ENCODE measurements around the gene CLPSL1.

Gene CLPSL1

GRCh38 chr6:35786272-35786671 is 5.5 kb downstream of the CLPSL1 start:
- peaks cover 56% of the 10 kb centered on the region for H3K27me3 ChIP-seq (replicated peaks; ENCODE audit: control insufficient read depth, insufficient read depth, low read length)
- H3K36me3 ChIP-seq (ENCODE audit: control insufficient read depth, insufficient read depth, low read length, severe bottlenecking): no peaks in the 10 kb centered on the region

GRCh38 chr6:35786810-35787209 is 6.0 kb downstream of the CLPSL1 start:
- no peak overlapping the region for H3K9ac ChIP-seq (ENCODE audit: low read length)
- DNase-seq (ENCODE audit: low read depth): no peak
- no peaks in the 10 kb centered on the region for H3K9me3 ChIP-seq (ENCODE audit: control insufficient read depth, low read length)
- H3K36me3 ChIP-seq (ENCODE audit: control insufficient read depth, insufficient read depth, low read length, severe bottlenecking): no peaks in the 10 kb centered on the region
- no peaks in the 10 kb centered on the region for H3K4me1 ChIP-seq (ENCODE audit: control insufficient read depth, insufficient read depth, low read length)
- H3K4me3 ChIP-seq (ENCODE audit: low read length): no peak overlapping the region
- H3K27me3 ChIP-seq (replicated peaks; ENCODE audit: control insufficient read depth, insufficient read depth, low read length): peaks cover 55% of the 10 kb centered on the region

More at GRCh38 chr6:35786272-35786671, 5.5 kb downstream of the CLPSL1 start:
- Histone ChIP-seq H3K4me3 (ENCODE audit: low read length) (no peak overlapping the region), H3K9ac (ENCODE audit: low read length) (no peak overlapping the region), H3K9me3 (ENCODE audit: control insufficient read depth, low read length) (no peaks in the 10 kb centered on the region), H3K4me1 (ENCODE audit: control insufficient read depth, insufficient read depth, low read length) (no peaks in the 10 kb centered on the region)
- DNase-seq (ENCODE audit: low read depth): no peak

GRCh38 chr6:35787266-35788218 is 6.7 kb downstream of the CLPSL1 start:
- no peak for DNase-seq (ENCODE audit: low read depth)
- H3K27me3 ChIP-seq (replicated peaks; ENCODE audit: control insufficient read depth, insufficient read depth, low read length): peaks cover 59% of the 10 kb centered on the region
- no peak overlapping the region for H3K9ac ChIP-seq (ENCODE audit: low read length)
- no peaks in the 10 kb centered on the region for H3K4me1 ChIP-seq (ENCODE audit: control insufficient read depth, insufficient read depth, low read length)
- H3K4me3 ChIP-seq (ENCODE audit: low read length): no peak overlapping the region
- no peaks in the 10 kb centered on the region for H3K9me3 ChIP-seq (ENCODE audit: control insufficient read depth, low read length)
- H3K36me3 ChIP-seq (ENCODE audit: control insufficient read depth, insufficient read depth, low read length, severe bottlenecking): no peaks in the 10 kb centered on the region

GRCh38 chr6:35788423-35788982 is 7.7 kb downstream of the CLPSL1 start:
- H3K9me3 ChIP-seq (ENCODE audit: control insufficient read depth, low read length): no peaks in the 10 kb centered on the region
- no peaks in the 10 kb centered on the region for H3K4me1 ChIP-seq (ENCODE audit: control insufficient read depth, insufficient read depth, low read length)
- no peak for DNase-seq (ENCODE audit: low read depth)
- no peaks in the 10 kb centered on the region for H3K36me3 ChIP-seq (ENCODE audit: control insufficient read depth, insufficient read depth, low read length, severe bottlenecking)
- H3K4me3 ChIP-seq (ENCODE audit: low read length): no peak overlapping the region
- peaks cover 63% of the 10 kb centered on the region for H3K27me3 ChIP-seq (replicated peaks; ENCODE audit: control insufficient read depth, insufficient read depth, low read length)
- no peak overlapping the region for H3K9ac ChIP-seq (ENCODE audit: low read length)

GRCh38 chr6:35790683-35791082 is 9.9 kb downstream of the CLPSL1 start:
- H3K9me3 ChIP-seq (ENCODE audit: control insufficient read depth, low read length): no peaks in the 10 kb centered on the region
- no peak overlapping the region for H3K4me3 ChIP-seq (ENCODE audit: low read length)
- no peaks in the 10 kb centered on the region for H3K36me3 ChIP-seq (ENCODE audit: control insufficient read depth, insufficient read depth, low read length, severe bottlenecking)
- H3K4me1 ChIP-seq (ENCODE audit: control insufficient read depth, insufficient read depth, low read length): no peaks in the 10 kb centered on the region
- H3K27me3 ChIP-seq (replicated peaks; ENCODE audit: control insufficient read depth, insufficient read depth, low read length): peaks cover 57% of the 10 kb centered on the region
- no peak overlapping the region for H3K9ac ChIP-seq (ENCODE audit: low read length)
- no peak for DNase-seq (ENCODE audit: low read depth)

- Histone ChIP-seq H3K4me1 (ENCODE audit: control insufficient read depth, insufficient read depth, low read length) (no peaks in the 10 kb centered on the region), H3K27me3 (replicated peaks; ENCODE audit: control insufficient read depth, insufficient read depth, low read length) (peaks cover 50% of the 10 kb centered on the region), H3K36me3 (ENCODE audit: control insufficient read depth, insufficient read depth, low read length, severe bottlenecking) (no peaks in the 10 kb centered on the region), H3K9ac (ENCODE audit: low read length) (no peak overlapping the region), H3K4me3 (ENCODE audit: low read length) (no peak overlapping the region), H3K9me3 (ENCODE audit: control insufficient read depth, low read length) (no peaks in the 10 kb centered on the region)
- DNase-seq (ENCODE audit: low read depth): no peak
Observed at GRCh38 chr6:35794536-35795452, 14.0 kb downstream of the CLPSL1 start.

GRCh38 chr6:35795453-35796071 is 14.7 kb downstream of the CLPSL1 start:
- Histone ChIP-seq H3K9me3 (ENCODE audit: control insufficient read depth, low read length) (no peaks in the 10 kb centered on the region), H3K4me1 (ENCODE audit: control insufficient read depth, insufficient read depth, low read length) (no peaks in the 10 kb centered on the region), H3K36me3 (ENCODE audit: control insufficient read depth, insufficient read depth, low read length, severe bottlenecking) (no peaks in the 10 kb centered on the region), H3K27me3 (replicated peaks; ENCODE audit: control insufficient read depth, insufficient read depth, low read length) (peaks cover 43% of the 10 kb centered on the region), H3K9ac (ENCODE audit: low read length) (no peak overlapping the region), H3K4me3 (ENCODE audit: low read length) (no peak overlapping the region)
- DNase-seq (ENCODE audit: low read depth): no peak

GRCh38 chr6:35796236-35796635 is 15.4 kb downstream of the CLPSL1 start:
- H3K27me3 ChIP-seq (replicated peaks; ENCODE audit: control insufficient read depth, insufficient read depth, low read length): peaks cover 41% of the 10 kb centered on the region
- no peaks in the 10 kb centered on the region for H3K9me3 ChIP-seq (ENCODE audit: control insufficient read depth, low read length)
- H3K9ac ChIP-seq (ENCODE audit: low read length): no peak overlapping the region
- no peak for DNase-seq (ENCODE audit: low read depth)
- no peaks in the 10 kb centered on the region for H3K36me3 ChIP-seq (ENCODE audit: control insufficient read depth, insufficient read depth, low read length, severe bottlenecking)
- H3K4me3 ChIP-seq (ENCODE audit: low read length): no peak overlapping the region
- no peaks in the 10 kb centered on the region for H3K4me1 ChIP-seq (ENCODE audit: control insufficient read depth, insufficient read depth, low read length)

- H3K27me3 ChIP-seq (replicated peaks; ENCODE audit: control insufficient read depth, insufficient read depth, low read length): peaks cover 33% of the 10 kb centered on the region
- no peaks in the 10 kb centered on the region for H3K4me1 ChIP-seq (ENCODE audit: control insufficient read depth, insufficient read depth, low read length)
- H3K4me3 ChIP-seq (ENCODE audit: low read length): no peak overlapping the region
- no peaks in the 10 kb centered on the region for H3K36me3 ChIP-seq (ENCODE audit: control insufficient read depth, insufficient read depth, low read length, severe bottlenecking)
- H3K9me3 ChIP-seq (ENCODE audit: control insufficient read depth, low read length): no peaks in the 10 kb centered on the region
- no peak for DNase-seq (ENCODE audit: low read depth)
- H3K9ac ChIP-seq (ENCODE audit: low read length): no peak overlapping the region
Observed at GRCh38 chr6:35797837-35798526, 17.2 kb downstream of the CLPSL1 start.

GRCh38 chr6:35798706-35799105 is 17.9 kb downstream of the CLPSL1 start:
- DNase-seq (ENCODE audit: low read depth): no peak
- Histone ChIP-seq H3K9me3 (ENCODE audit: control insufficient read depth, low read length) (no peaks in the 10 kb centered on the region), H3K36me3 (ENCODE audit: control insufficient read depth, insufficient read depth, low read length, severe bottlenecking) (no peaks in the 10 kb centered on the region), H3K9ac (ENCODE audit: low read length) (no peak overlapping the region), H3K27me3 (replicated peaks; ENCODE audit: control insufficient read depth, insufficient read depth, low read length) (peaks cover 33% of the 10 kb centered on the region), H3K4me3 (ENCODE audit: low read length) (no peak overlapping the region), H3K4me1 (ENCODE audit: control insufficient read depth, insufficient read depth, low read length) (no peaks in the 10 kb centered on the region)
